ENCODE data around the gene KBTBD12. TPM values are rescaled to one million over a fixed set of nuclear protein-coding genes. Genes with fewer than 3 reads are reported as not detected.

The KBTBD12 gene
- total RNA-seq, 1 donor from 2014 or later: not detected

- Histone ChIP-seq H3F3A (ENCODE audit: low read depth) (no peaks in the 10 kb centered on the region), H3K27me3 (no peaks in the 10 kb centered on the region), H3K36me3 (no peaks in the 10 kb centered on the region), H3K9me3 (ENCODE audit: low read depth) (no peaks in the 10 kb centered on the region), H3K79me2 (ENCODE audit: low read depth) (no peaks in the 10 kb centered on the region), H3K4me1 (no peaks in the 10 kb centered on the region), H2AFZ (replicated peaks) (no peak overlapping the region), H3K4me2 (no peak overlapping the region), H3K27ac (no peak overlapping the region), H4K20me1 (ENCODE audit: low read depth) (no peaks in the 10 kb centered on the region), H3K4me3 (no peak overlapping the region), H3K9ac (no peak overlapping the region)
- no peak for DNase-seq (ENCODE audit: low spot score)
- peaks cover 8% of the 10 kb centered on the region for H3K27me3 Mint-ChIP-seq (ENCODE audit: insufficient read depth, low read depth)
- H3K4me1 Mint-ChIP-seq: peaks cover under 1% of the 10 kb centered on the region
- no peak for TF ChIP-seq EZH2 (IDR thresholded peaks at IDR 0.05)
- TF ChIP-seq EZH2phosphoT487 (IDR thresholded peaks at IDR 0.05): no peak
- no peak for TF ChIP-seq CTCF (IDR thresholded peaks at IDR 0.05)
- no peak overlapping the region for H3K4me3 Mint-ChIP-seq
- peaks cover 7% of the 10 kb centered on the region for H3K9me3 Mint-ChIP-seq
- H3K36me3 Mint-ChIP-seq: no peaks in the 10 kb centered on the region
- H3K27ac Mint-ChIP-seq: no peak overlapping the region
Measured at GRCh38 chr3:127997016-127997415, 82.0 kb downstream of the KBTBD12 start.

GRCh38 chr3:127997961-127998360, 82.9 kb downstream of the KBTBD12 start:
- no peaks in the 10 kb centered on the region for H3K4me1 ChIP-seq
- H3K4me2 ChIP-seq: no peak overlapping the region
- peaks cover 12% of the 10 kb centered on the region for H3K27me3 Mint-ChIP-seq (ENCODE audit: insufficient read depth, low read depth)
- H3K79me2 ChIP-seq (ENCODE audit: low read depth): no peaks in the 10 kb centered on the region
- no peaks in the 10 kb centered on the region for H3K36me3 ChIP-seq
- no peaks in the 10 kb centered on the region for H3K4me1 Mint-ChIP-seq
- H3K4me3 Mint-ChIP-seq: no peak overlapping the region
- TF ChIP-seq CTCF (IDR thresholded peaks at IDR 0.05): no peak
- no peak for TF ChIP-seq EZH2 (IDR thresholded peaks at IDR 0.05)
- TF ChIP-seq EZH2phosphoT487 (IDR thresholded peaks at IDR 0.05): no peak
- H3K4me3 ChIP-seq: no peak overlapping the region
- no peak overlapping the region for H3K27ac Mint-ChIP-seq
- no peaks in the 10 kb centered on the region for H3K27me3 ChIP-seq
- no peak overlapping the region for H2AFZ ChIP-seq (replicated peaks)
- no peaks in the 10 kb centered on the region for H3K9me3 ChIP-seq (ENCODE audit: low read depth)
- no peak for DNase-seq (ENCODE audit: low spot score)
- no peaks in the 10 kb centered on the region for H3F3A ChIP-seq (ENCODE audit: low read depth)
- no peaks in the 10 kb centered on the region for H3K36me3 Mint-ChIP-seq
- H3K9ac ChIP-seq: no peak overlapping the region
- H4K20me1 ChIP-seq (ENCODE audit: low read depth): no peaks in the 10 kb centered on the region
- peaks cover 7% of the 10 kb centered on the region for H3K9me3 Mint-ChIP-seq
- no peak overlapping the region for H3K27ac ChIP-seq

DNA sequence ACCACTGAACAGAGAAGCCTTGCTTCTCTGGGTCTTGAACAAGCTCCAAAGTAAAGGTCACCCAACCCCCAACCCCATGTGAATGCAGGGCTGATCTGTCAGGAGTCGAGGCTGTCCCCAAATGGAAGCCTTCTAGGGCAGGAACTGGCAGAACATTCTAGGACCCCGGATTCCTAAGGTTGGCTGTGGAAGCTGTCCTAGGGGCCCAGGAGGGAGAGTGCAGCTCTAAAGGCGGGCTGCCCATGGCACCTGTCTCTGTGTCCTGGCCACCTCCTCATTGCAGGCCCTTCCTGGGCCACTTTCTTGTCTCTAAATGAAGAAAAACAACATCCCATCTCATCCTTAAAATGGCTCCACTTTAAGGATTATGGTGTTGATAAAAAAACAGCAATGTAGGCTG, 83.6 kb downstream of the KBTBD12 start:
- no peaks in the 10 kb centered on the region for H3K9me3 ChIP-seq (ENCODE audit: low read depth)
- H3K9ac ChIP-seq: no peak overlapping the region
- no peaks in the 10 kb centered on the region for H3K4me1 ChIP-seq
- H3F3A ChIP-seq (ENCODE audit: low read depth): no peaks in the 10 kb centered on the region
- Mint-ChIP-seq H3K4me3 (no peak overlapping the region), H3K4me1 (no peaks in the 10 kb centered on the region), H3K36me3 (no peaks in the 10 kb centered on the region), H3K9me3 (peaks cover 7% of the 10 kb centered on the region), H3K27ac (no peak overlapping the region), H3K27me3 (ENCODE audit: insufficient read depth, low read depth) (peaks cover 14% of the 10 kb centered on the region)
- no peak overlapping the region for H3K4me2 ChIP-seq
- no peak overlapping the region for H2AFZ ChIP-seq (replicated peaks)
- no peaks in the 10 kb centered on the region for H3K27me3 ChIP-seq
- H4K20me1 ChIP-seq (ENCODE audit: low read depth): no peaks in the 10 kb centered on the region
- no peak overlapping the region for H3K27ac ChIP-seq
- no peak overlapping the region for H3K4me3 ChIP-seq
- DNase-seq (ENCODE audit: low spot score): no peak
- H3K79me2 ChIP-seq (ENCODE audit: low read depth): no peaks in the 10 kb centered on the region
- TF ChIP-seq CTCF (IDR thresholded peaks at IDR 0.05) (no peak), EZH2 (IDR thresholded peaks at IDR 0.05) (no peak), EZH2phosphoT487 (IDR thresholded peaks at IDR 0.05) (no peak)
- H3K36me3 ChIP-seq: no peaks in the 10 kb centered on the region
